PC-3 (cell line): ENCODE results near the gene BAIAP3. TPM values are rescaled to one million over a fixed set of nuclear protein-coding genes. Genes with fewer than 3 reads are reported as not detected.
A peak's percentile ranks its signal among the peaks of the same experiment; 100 is the strongest.

ENCODE experiments used
- ATAC-seq: fragments of 200-7000 bp; cut with Tn5 transposase; 2 replicates; pipeline ENCODE4 v1.9.1; 2020; ENCODE audit warnings: mild to moderate bottlenecking, moderate library complexity
- BruUV-seq: library from RNA; stranded (reverse); fragments of 400-500 nt; replicated peaks from 2 replicates; lab custom pipeline; 2021; lab: Mats Ljungman, UMichigan
- CTCF ChIA-PET: fragments of 300-600 bp; sonication (Branson Sonifier 250); formaldehyde crosslinking; loops from one replicate; lab custom pipeline; 2022; ENCODE audit warnings: antibody characterized with exemption; lab: Charles Lee
- POLR2A ChIA-PET: fragments of 300-600 bp; sonication (Branson Sonifier 250); formaldehyde crosslinking; loops from one replicate; lab custom pipeline; 2022; ENCODE audit warnings: antibody characterized with exemption; ENCODE audit not compliant: unreplicated experiment; lab: Charles Lee
- DNase-seq: peaks from one replicate; pipeline ENCODE4 v3.0.0-alpha.2; 2015
- H2AFZ ChIP-seq: fragments of 300-600 bp; sonication (generic); 2 replicates; pipeline ENCODE4 v1.6.0; 2016; ENCODE audit warnings: antibody characterized with exemption, low read length
- H3F3A ChIP-seq: fragments of 300-600 bp; sonication (generic); one replicate; pipeline ENCODE4 v1.6.0; 2017; ENCODE audit warnings: antibody characterized with exemption, low read length, control low read depth, mild to moderate bottlenecking; ENCODE audit not compliant: unreplicated experiment
- H3K27ac ChIP-seq: fragments of 300-600 bp; sonication (generic); 2 replicates; pipeline ENCODE4 v1.5.1; 2016; ENCODE audit warnings: mild to moderate bottlenecking, low read length
- H3K27me3 ChIP-seq: fragments of 300-600 bp; sonication (generic); 2 replicates; pipeline ENCODE4 v1.6.1; 2016; ENCODE audit warnings: low read length, mixed read lengths
- H3K36me3 ChIP-seq: fragments of 300-600 bp; sonication (generic); 2 replicates; pipeline ENCODE4 v1.6.1; 2016; ENCODE audit warnings: low read depth, mixed run types, low read length, mixed read lengths
- H3K4me1 ChIP-seq: fragments of 300-600 bp; sonication (generic); 2 replicates; pipeline ENCODE4 v1.5.1; 2016; ENCODE audit warnings: low read length; ENCODE audit not compliant: insufficient read depth
- H3K4me2 ChIP-seq: fragments of 300-600 bp; sonication (generic); 2 replicates; pipeline ENCODE4 v1.6.0; 2016; ENCODE audit warnings: low read length
- H3K4me3 ChIP-seq: fragments of 300-600 bp; sonication (generic); 2 replicates; pipeline ENCODE4 v1.5.1; 2016; ENCODE audit warnings: mild to moderate bottlenecking, low read length, mixed read lengths
- H3K79me2 ChIP-seq: fragments of 300-600 bp; sonication (generic); 2 replicates; pipeline ENCODE4 v1.6.1; 2017; ENCODE audit warnings: low read length, mixed read lengths
- H3K9ac ChIP-seq: fragments of 300-600 bp; sonication (generic); 2 replicates; pipeline ENCODE4 v1.6.0; 2016; ENCODE audit warnings: mild to moderate bottlenecking, low read length
- H3K9me2 ChIP-seq: fragments of 300-600 bp; sonication (generic); replicated peaks from 2 replicates; pipeline ENCODE4 v1.6.1; 2016; ENCODE audit warnings: mixed run types, low read length, mixed read lengths
- H3K9me3 ChIP-seq: fragments of 300-600 bp; sonication (generic); 2 replicates; pipeline ENCODE4 v1.6.1; 2016; ENCODE audit warnings: low read length, mixed read lengths
- H4K20me1 ChIP-seq: fragments of 300-600 bp; sonication (generic); 2 replicates; pipeline ENCODE4 v1.6.1; 2016; ENCODE audit warnings: low read length, mixed read lengths
- EZH2 ChIP-seq: fragments of 300-600 bp; sonication (generic); IDR thresholded peaks from one replicate; pipeline ENCODE4 v1.6.1; 2017; ENCODE audit warnings: antibody characterized with exemption, mild to moderate bottlenecking, low read length; ENCODE audit not compliant: unreplicated experiment
- EZH2phosphoT487 ChIP-seq: fragments of 300-600 bp; sonication (generic); IDR thresholded peaks from 2 replicates; pipeline ENCODE4 v1.6.1; 2018; ENCODE audit warnings: mild to moderate bottlenecking, antibody characterized with exemption, low read length, borderline replicate concordance
- intact Hi-C: fragments of 100-400 bp; cut with micrococcal nuclease; formaldehyde crosslinking; loops from 2 replicates; pipeline ENCODE4 v1.9.0; 2023
- total RNA-seq: library from RNA; depleted of rRNA; stranded (reverse); fragments of >200 nt; gene quantifications from 2 replicates; pipeline ENCODE4 v1.2.3, GENCODE V29; 2014
- TF ChIP-seq, protein P1 (sequence below): fragments of 300-600 bp; sonication (generic); conservative IDR thresholded peaks from 2 replicates; pipeline ENCODE4 v1.5.1; 2017; ENCODE audit warnings: antibody characterized with exemption, low read depth, mild to moderate bottlenecking, low read length

The BAIAP3 gene
- total RNA-seq, 1 experiment from 2014 or later, result 13.1 TPM

DNA sequence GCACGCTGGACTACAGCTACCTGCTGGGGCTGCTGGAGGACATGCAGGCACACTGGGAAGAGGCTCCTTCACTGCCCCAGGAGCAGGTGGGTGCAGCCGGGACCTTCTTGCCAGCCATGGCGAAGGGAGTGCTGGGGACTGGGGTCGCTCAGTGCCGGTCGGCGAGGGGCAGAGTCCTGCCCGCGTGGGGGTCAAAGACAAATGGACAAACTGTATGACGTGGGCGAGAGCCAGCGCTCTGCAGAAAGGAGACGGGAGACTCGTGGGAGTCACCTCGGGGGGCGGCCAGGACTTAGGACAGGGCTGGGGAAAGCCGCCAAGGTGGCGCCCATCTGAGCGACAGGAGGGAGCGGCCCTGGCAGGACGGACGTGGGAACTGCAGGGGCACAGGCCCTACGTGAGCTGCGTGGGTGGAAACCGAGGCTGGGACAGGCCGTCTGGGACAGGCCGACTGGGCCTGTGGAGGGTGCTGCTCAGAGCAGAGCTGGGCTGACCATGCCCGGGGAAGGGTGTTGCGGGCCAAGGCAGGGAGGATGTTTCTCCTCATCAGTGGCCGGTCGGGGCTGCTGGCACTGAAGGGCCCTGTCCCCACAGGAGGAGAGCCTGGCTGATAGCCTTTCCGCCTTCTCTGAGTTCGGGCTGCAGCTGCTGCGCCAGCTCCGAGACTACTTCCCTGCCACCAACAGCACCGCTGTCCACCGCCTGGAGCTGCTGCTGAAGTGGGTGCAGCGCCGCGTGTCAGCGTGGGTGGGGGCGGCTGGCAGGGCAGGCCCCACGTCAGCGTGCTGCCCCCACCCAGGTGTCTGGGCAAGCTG is 10.2 kb downstream of the BAIAP3 start:
- POLR2A ChIA-PET, result interaction anchor here (0.5 kb wide), 1 partner anchor 555 kb away, joined by 9 read pairs; the partner anchor contains the start of genes CHTF18 and RPUSD1
- Histone ChIP-seq H3K4me3 (peak overlapping the region; percentile 87), H2AFZ (peak overlapping the region; percentile 76), H3K27me3 (no peaks in the 10 kb centered on the region), H3F3A (no peaks in the 10 kb centered on the region), H4K20me1 (no peaks in the 10 kb centered on the region), H3K4me1 (no peaks in the 10 kb centered on the region; the same call in 1 of the 2 replicates), H3K9me3 (no peaks in the 10 kb centered on the region), H3K36me3 (no peaks in the 10 kb centered on the region), H3K27ac (no peak overlapping the region), H3K9me2 (no peaks in the 10 kb centered on the region), H3K4me2 (peak overlapping the region; percentile 100), H3K79me2 (no peaks in the 10 kb centered on the region), H3K9ac (peak overlapping the region; percentile 40)
- TSS peak; percentile 10 for BruUV-seq
- intact Hi-C loops, result no loop called here
- CTCF ChIA-PET, result interaction anchor here (0.6 to 1.0 kb wide), 2 partner anchors 10 to 25 kb away, joined by 3 read pairs; partner anchors contain the start of gene BAIAP3
- peak; percentile 15 for ATAC-seq
- TF ChIP-seq EZH2phosphoT487 (no peak), EZH2 (no peak)
- TF ChIP-seq, protein P1, sequence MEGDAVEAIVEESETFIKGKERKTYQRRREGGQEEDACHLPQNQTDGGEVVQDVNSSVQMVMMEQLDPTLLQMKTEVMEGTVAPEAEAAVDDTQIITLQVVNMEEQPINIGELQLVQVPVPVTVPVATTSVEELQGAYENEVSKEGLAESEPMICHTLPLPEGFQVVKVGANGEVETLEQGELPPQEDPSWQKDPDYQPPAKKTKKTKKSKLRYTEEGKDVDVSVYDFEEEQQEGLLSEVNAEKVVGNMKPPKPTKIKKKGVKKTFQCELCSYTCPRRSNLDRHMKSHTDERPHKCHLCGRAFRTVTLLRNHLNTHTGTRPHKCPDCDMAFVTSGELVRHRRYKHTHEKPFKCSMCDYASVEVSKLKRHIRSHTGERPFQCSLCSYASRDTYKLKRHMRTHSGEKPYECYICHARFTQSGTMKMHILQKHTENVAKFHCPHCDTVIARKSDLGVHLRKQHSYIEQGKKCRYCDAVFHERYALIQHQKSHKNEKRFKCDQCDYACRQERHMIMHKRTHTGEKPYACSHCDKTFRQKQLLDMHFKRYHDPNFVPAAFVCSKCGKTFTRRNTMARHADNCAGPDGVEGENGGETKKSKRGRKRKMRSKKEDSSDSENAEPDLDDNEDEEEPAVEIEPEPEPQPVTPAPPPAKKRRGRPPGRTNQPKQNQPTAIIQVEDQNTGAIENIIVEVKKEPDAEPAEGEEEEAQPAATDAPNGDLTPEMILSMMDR, result no peak
- DNase-seq, result no peak

DNA sequence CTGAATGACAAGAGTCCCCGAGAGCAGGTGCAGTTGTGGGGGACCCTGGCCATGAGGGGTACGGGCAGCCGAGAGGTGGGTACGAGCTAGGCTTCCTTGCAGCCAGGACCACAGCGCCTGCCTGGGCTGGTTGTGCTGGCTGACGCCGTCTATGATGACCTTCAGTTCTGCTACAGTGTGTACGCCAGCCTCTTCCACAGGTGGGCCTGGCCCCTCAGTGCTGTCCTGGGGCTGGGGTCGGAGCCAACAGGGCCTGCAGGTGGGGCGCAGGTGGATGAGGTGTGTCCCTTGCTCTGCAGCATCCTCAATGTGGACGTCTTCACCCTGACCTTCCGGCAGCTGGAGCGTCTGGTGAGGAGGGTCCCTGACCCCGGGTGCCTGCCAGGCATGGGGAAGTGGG is 11.1 kb downstream of the BAIAP3 start:
- H3K27me3 ChIP-seq, result no peaks in the 10 kb centered on the region
- H2AFZ ChIP-seq, result no peak overlapping the region
- intact Hi-C loops, result no loop called here
- no peak overlapping the region; the same call in 1 of the 2 replicates for H3K4me3 ChIP-seq
- DNase-seq (no peak), ATAC-seq (no peak)
- no peaks in the 10 kb centered on the region for H3K9me3 ChIP-seq
- H3K4me1 ChIP-seq, result no peaks in the 10 kb centered on the region; the same call in 1 of the 2 replicates
- H3K4me2 ChIP-seq, result peak overlapping the region; percentile 100
- no peak overlapping the region for H3K9ac ChIP-seq
- POLR2A ChIA-PET, result no interaction called here
- H3K79me2 ChIP-seq, result no peaks in the 10 kb centered on the region
- H3F3A ChIP-seq, result no peaks in the 10 kb centered on the region
- H3K9me2 ChIP-seq, result no peaks in the 10 kb centered on the region
- H4K20me1 ChIP-seq, result no peaks in the 10 kb centered on the region
- TF ChIP-seq EZH2 (no peak), EZH2phosphoT487 (no peak)
- TF ChIP-seq, protein P1, result no peak
- CTCF ChIA-PET, result interaction anchor here (0.6 kb wide), 1 partner anchor 25 kb away, joined by 3 read pairs; no protein-coding TSS in a partner anchor
- H3K36me3 ChIP-seq, result no peaks in the 10 kb centered on the region
- H3K27ac ChIP-seq, result no peak overlapping the region
- BruUV-seq, result no TSS peak

DNA sequence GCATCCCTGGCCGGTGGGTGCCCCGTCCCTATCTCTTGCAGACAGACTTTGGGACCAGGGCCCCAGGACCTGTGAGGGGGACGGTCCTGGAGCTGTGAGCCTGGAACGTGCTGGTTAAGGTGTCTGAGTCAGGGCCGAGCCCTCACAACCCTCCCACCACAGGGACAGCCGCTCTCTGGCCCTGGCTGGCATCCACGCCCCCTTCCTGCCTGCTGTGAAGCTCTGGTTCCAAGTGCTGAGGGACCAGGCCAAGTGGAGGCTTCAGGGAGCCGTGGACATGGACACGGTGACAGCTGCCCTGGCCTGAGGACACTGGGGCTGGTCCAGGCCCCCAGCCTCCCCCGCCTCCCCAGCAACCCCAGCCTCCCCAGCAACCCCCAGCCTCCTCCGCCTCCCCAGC is 11.6 kb downstream of the BAIAP3 start:
- POLR2A ChIA-PET, result no interaction called here
- Histone ChIP-seq H3K4me3 (no peak overlapping the region), H2AFZ (no peak overlapping the region), H3K79me2 (no peaks in the 10 kb centered on the region), H3K4me2 (no peak overlapping the region), H3K9ac (no peak overlapping the region), H3F3A (no peaks in the 10 kb centered on the region), H4K20me1 (no peaks in the 10 kb centered on the region), H3K36me3 (no peaks in the 10 kb centered on the region), H3K9me2 (no peaks in the 10 kb centered on the region), H3K27ac (no peak overlapping the region), H3K4me1 (no peaks in the 10 kb centered on the region; the same call in 1 of the 2 replicates), H3K27me3 (no peaks in the 10 kb centered on the region), H3K9me3 (no peaks in the 10 kb centered on the region)
- ATAC-seq, result no peak
- DNase-seq, result no peak
- no TSS peak for BruUV-seq
- CTCF ChIA-PET, result no interaction called here
- TF ChIP-seq EZH2 (no peak), EZH2phosphoT487 (no peak)
- TF ChIP-seq, protein P1, result no peak
- intact Hi-C loops, result no loop called here
